Loucy (cell line): ENCODE results near the gene TTL.

Experiments
- H2AFZ ChIP-seq: fragments of 200-600 bp; sonication (generic); 2 replicates; pipeline ENCODE4 v1.6.0; 2016; ENCODE audit warnings: antibody characterized with exemption, mild to moderate bottlenecking, low read length, moderate library complexity
- H3F3A ChIP-seq: fragments of 200-600 bp; 2 replicates; pipeline ENCODE4 v1.6.0; 2016; ENCODE audit warnings: antibody characterized with exemption, low read depth, mild to moderate bottlenecking
- H3K27me3 ChIP-seq: fragments of 200-600 bp; sonication (generic); 2 replicates; pipeline ENCODE4 v1.6.1; 2014; ENCODE audit warnings: low read length, mild to moderate bottlenecking; ENCODE audit not compliant: insufficient read depth, poor library complexity, severe bottlenecking
- H3K36me3 ChIP-seq: fragments of 200-600 bp; sonication (generic); 2 replicates; pipeline ENCODE4 v1.6.1; 2016; ENCODE audit warnings: low read length; ENCODE audit not compliant: insufficient read depth
- H3K4me1 ChIP-seq: fragments of 200-600 bp; sonication (generic); 2 replicates; pipeline ENCODE4 v1.5.1; 2014; ENCODE audit warnings: low read length, mild to moderate bottlenecking; ENCODE audit not compliant: insufficient read depth, poor library complexity, severe bottlenecking
- H3K4me2 ChIP-seq: fragments of 200-600 bp; sonication (generic); 2 replicates; pipeline ENCODE4 v1.6.0; 2014; ENCODE audit warnings: antibody characterized with exemption, low read length, low read depth, mild to moderate bottlenecking; ENCODE audit not compliant: poor library complexity, severe bottlenecking
- H3K4me3 ChIP-seq: fragments of 200-600 bp; sonication (generic); 2 replicates; pipeline ENCODE4 v1.5.1; 2014; ENCODE audit warnings: low read length, mild to moderate bottlenecking, mixed read lengths; ENCODE audit not compliant: poor library complexity, severe bottlenecking
- H3K79me2 ChIP-seq: fragments of 200-600 bp; sonication (generic); 2 replicates; pipeline ENCODE4 v1.6.1; 2014; ENCODE audit warnings: low read length; ENCODE audit not compliant: insufficient read depth
- H3K9ac ChIP-seq: fragments of 200-600 bp; sonication (generic); 2 replicates; pipeline ENCODE4 v1.6.0; 2014; ENCODE audit warnings: mild to moderate bottlenecking, low read depth, low read length, moderate library complexity; ENCODE audit not compliant: poor library complexity, severe bottlenecking
- H3K9me2 ChIP-seq: fragments of 200-600 bp; sonication (generic); replicated peaks from 2 replicates; pipeline ENCODE4 v1.6.1; 2016; ENCODE audit warnings: low read depth, low read length, mixed read lengths
- H3K9me3 ChIP-seq: fragments of 200-600 bp; sonication (generic); 2 replicates; pipeline ENCODE4 v1.6.1; 2014; ENCODE audit warnings: mild to moderate bottlenecking, antibody characterized with exemption, low read length, low read depth; ENCODE audit not compliant: insufficient read depth
- H4K20me1 ChIP-seq: fragments of 200-600 bp; sonication (generic); 2 replicates; pipeline ENCODE4 v1.6.0; 2014; ENCODE audit warnings: antibody characterized with exemption, low read length, mild to moderate bottlenecking; ENCODE audit not compliant: insufficient read depth, poor library complexity, severe bottlenecking
- CTCF ChIP-seq: fragments of 200-600 bp; sonication (generic); conservative IDR thresholded peaks from 2 replicates; pipeline ENCODE4 v1.5.1; 2014; ENCODE audit warnings: mild to moderate bottlenecking, antibody characterized with exemption, low read length
- EZH2phosphoT487 ChIP-seq: fragments of 200-600 bp; IDR thresholded peaks from 2 replicates; pipeline ENCODE4 v1.6.1; 2018; ENCODE audit warnings: antibody characterized with exemption, mild to moderate bottlenecking, moderate library complexity, borderline replicate concordance

Gene TTL

GRCh38 chr2:112488201-112488600 lies 6.2 kb downstream of the TTL start:
- no peak overlapping the region for H3K4me2 ChIP-seq
- H3K79me2 ChIP-seq = peaks cover 43% of the 10 kb centered on the region
- no peak overlapping the region for H3K9ac ChIP-seq
- TF ChIP-seq CTCF (no peak), EZH2phosphoT487 (no peak)
- no peaks in the 10 kb centered on the region for H4K20me1 ChIP-seq
- H3F3A ChIP-seq = 0 out of 2 replicates have a peak, but pooled peaks cover 5% of the 10 kb centered on the region
- H2AFZ ChIP-seq = no peak overlapping the region
- no peak overlapping the region for H3K4me3 ChIP-seq
- H3K27me3 ChIP-seq = no peaks in the 10 kb centered on the region
- H3K9me2 ChIP-seq = no peaks in the 10 kb centered on the region
- H3K36me3 ChIP-seq = 0 out of 2 replicates have a peak, but pooled peaks cover 2% of the 10 kb centered on the region
- peaks cover 34% of the 10 kb centered on the region for H3K4me1 ChIP-seq
- no peaks in the 10 kb centered on the region for H3K9me3 ChIP-seq

GRCh38 chr2:112491946-112492345 lies 10.0 kb downstream of the TTL start:
- Histone ChIP-seq H3K9me3 (no peaks in the 10 kb centered on the region), H4K20me1 (no peaks in the 10 kb centered on the region), H3K4me3 (no peak overlapping the region), H3K79me2 (peaks cover 13% of the 10 kb centered on the region; the same call in 1 of the 2 replicates), H3K4me1 (peaks cover 9% of the 10 kb centered on the region), H3K27me3 (no peaks in the 10 kb centered on the region), H2AFZ (no peak overlapping the region), H3F3A (0 out of 2 replicates have a peak, but pooled peaks cover 5% of the 10 kb centered on the region), H3K36me3 (peaks cover 19% of the 10 kb centered on the region; the same call in 1 of the 2 replicates), H3K4me2 (no peak overlapping the region), H3K9me2 (no peaks in the 10 kb centered on the region), H3K9ac (no peak overlapping the region)
- TF ChIP-seq EZH2phosphoT487 (no peak), CTCF (no peak)

- Histone ChIP-seq H3K27me3 (no peaks in the 10 kb centered on the region), H3K9ac (no peak overlapping the region), H2AFZ (no peak overlapping the region), H3K79me2 (0 out of 2 replicates have a peak, but pooled peaks cover 8% of the 10 kb centered on the region), H3K9me3 (no peaks in the 10 kb centered on the region), H3F3A (0 out of 2 replicates have a peak, but pooled peaks cover 5% of the 10 kb centered on the region), H3K4me3 (no peak overlapping the region), H3K4me2 (no peak overlapping the region), H3K9me2 (no peaks in the 10 kb centered on the region), H3K4me1 (no peaks in the 10 kb centered on the region), H4K20me1 (no peaks in the 10 kb centered on the region), H3K36me3 (peaks cover 19% of the 10 kb centered on the region; the same call in 1 of the 2 replicates)
- TF ChIP-seq EZH2phosphoT487 (no peak), CTCF (peak; percentile 33)
These were observed 11.1 kb downstream of the TTL start for GRCh38 chr2:112493048-112493447.
